ENCODE data around the gene WDFY3.
"Not testable (repeated sequence)": the region's sequence is repeated elsewhere in the genome, so short reads cannot be mapped to it uniquely, and the experiment has no call there.

WDFY3 gene

DNA sequence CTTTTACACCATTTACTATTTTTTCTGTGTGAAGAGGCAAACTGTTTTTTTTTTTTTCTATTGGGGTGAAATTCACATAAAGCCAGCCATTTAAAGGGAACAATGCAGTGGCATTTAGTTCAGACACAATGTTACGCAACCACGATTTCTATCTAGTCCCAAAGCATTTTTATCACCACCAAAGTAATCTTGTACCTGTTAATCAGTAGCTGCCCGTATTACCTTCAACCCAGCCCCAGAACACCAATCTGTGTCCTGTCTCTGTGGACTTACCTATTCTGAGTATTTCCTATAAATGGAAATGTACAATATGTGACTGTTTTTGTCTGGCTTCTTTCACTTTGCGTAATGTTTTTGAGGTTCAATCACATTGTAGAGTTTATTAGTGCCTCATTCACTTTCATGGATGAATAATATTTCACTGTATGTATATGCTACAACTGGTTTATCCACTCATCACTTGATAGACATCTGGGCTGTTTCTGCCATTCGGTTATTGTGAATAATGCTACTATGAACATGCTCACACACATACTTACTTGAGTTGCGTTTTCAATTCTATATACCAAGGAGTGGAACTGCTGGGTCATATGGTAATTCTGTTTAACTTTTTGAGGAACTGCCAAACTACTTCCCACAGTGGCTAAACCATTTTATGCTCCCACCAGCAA is 267.4 kb downstream of the WDFY3 start:
- no peak for DNase-seq

DNA sequence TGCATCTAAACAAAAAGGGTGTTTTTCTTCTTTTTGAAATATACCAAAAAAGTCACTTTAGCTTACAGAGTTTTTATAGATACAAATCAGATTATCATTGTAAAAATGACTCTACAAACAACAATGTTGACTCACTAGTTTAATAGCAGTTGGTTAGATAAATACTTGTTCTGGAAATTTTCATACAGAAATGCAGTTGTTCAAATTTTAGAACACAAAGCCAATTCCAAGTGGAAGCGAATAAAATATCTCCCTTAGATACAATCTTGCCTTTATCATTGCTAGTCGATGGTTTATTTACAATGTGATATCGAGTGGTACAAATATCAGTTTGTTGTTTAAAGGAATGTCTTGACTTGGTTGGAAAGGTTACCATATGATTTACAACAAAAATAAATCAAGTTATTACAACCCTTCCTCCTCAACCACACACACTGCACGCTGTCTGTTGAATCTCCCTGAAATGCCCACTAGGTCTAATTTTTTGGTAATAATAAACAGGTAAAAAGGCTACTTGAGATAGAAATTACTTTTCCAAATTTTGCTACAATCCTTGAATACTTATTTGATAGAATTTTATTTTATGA is 268.8 kb downstream of the WDFY3 start:
- DNase-seq: no peak

DNA sequence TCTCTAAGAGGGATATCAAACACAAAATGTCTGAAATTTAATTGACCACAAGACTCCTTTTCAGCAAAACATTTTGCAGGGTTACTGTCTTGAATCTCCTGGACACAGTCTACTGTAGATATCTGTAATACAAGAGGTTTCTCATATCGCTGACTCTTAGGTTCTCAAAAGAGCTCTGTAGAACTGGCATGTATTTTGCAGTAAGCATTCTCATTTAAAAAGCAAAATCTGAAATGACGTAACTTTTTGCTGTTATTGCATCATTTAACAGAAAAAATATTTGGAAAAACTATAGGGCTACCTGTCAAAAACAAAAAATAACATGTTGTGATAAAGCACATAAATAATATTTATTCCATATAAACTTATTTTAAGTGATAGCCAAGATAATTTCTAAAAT is 269.3 kb downstream of the WDFY3 start:
- no peak for DNase-seq

DNA sequence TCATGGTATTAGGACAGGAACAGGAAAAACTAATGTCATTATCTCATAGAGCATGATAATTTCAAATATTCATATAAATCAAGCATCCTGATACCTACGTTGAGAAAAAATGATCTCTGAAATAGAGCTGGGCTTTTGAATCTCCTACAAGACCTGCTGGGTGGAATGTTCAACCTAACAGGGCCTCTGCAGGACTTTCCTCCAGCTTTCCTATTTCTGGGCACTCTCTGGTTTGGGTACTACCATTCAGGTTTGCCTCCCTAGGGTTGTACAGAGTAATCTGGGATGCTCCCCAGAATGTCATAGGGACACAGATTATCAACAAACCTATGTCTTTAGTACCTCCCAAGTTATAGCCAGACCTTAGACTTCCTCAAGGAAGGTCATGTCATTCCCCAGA is 274.7 kb downstream of the WDFY3 start:
- DNase-seq: no peak

DNA sequence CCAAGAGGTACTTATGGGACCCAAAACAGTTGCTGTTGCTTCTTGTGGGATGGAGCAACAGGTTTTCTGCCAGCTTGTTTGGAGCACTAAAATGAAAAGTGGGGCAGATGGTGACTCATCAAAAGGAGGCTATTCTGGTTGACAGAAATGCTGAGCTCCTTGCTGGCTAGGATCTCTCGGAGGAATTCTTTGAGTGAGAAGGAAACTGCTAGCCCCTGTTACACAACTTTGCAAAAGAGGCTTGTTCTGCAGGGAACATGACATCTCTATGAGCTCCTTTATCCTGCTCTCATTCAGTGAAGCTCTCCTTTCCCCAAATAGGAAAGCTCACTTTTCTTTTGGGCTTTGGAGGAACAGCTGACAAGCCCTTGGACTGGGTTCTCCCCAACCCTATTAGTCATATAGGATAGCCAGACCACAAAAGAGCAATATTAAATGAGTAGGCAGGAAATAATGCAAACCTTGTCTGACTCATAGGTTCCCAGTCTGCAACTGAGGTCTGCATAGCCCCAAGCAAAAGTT is 275.3 kb downstream of the WDFY3 start:
- DNase-seq: no peak

DNA sequence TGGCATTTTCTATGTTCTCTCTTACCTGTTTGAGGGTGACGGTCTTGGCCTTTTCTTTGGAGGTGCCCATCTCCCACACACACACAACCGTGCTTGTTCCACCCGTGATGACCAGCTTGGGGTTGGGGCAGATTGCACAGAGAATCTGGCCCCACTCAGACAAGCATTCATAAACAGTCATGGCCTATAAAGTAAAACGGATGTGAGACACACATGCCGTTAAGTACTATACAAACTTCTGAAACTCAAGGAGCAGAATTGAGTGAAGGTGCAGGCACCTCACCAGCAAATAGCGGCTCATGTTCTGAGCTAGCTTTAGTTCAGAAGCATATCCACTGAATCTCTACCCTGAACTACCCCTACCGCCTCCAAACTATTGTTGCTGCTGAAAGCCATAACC is 276.0 kb downstream of the WDFY3 start:
- DNase-seq: no peak

DNA sequence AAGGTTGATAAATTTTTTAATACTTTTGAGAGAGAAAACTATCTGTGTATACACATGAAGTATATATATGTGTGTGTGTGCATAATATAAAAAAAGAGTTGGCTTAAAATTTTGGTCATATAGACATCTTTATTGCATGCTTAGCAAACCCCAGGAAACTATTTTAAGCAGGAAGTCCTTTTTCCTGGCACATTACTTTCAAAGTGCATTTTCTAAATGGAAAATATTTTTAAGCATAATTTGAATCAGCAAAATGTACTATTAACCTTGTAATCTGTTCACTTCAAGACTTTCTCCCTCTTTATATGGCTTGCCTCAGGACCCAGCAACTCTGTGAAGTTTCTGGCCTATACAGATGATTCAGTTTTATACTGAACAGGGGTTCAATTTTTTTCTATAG is 277.3 kb downstream of the WDFY3 start:
- DNase-seq: no peak

DNA sequence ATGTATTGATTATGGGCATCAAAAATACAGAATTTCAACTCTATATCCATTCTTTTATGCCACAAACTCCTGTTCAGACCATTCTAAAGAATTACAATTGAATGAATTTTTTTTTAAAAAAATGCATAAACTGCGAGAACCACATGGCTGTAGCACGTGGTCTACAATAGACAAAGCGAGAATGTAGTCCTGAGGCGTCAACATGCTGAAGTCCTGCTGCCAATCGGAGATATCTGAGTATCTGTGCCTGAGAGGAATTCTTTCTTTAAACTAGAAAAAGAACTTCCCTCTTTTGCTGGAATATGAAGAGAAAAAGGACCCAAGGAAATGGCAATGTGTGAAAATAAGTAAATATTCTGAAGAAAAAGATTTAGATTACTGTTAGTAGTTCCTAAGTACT is 277.9 kb downstream of the WDFY3 start:
- DNase-seq: no peak

DNA sequence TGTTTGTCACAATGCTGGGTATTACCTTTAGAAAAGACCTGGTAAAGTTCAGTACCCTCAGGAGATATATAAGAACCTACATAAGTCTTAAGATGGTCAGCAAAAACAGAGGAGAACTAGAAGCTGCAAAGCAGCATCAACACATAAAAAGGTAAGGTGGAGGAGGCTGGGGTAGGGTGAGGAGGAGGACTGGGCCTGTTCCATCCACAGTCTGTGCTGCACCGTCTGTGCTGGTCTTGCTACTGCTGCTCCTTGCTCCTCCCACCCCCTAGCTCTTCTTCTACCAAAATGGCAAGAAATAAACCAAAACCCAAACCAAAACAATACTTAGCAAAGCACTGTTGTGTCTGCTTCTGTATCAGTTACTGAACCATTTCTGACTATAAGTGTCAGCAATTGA is 281.4 kb downstream of the WDFY3 start:
- DNase-seq: no peak

DNA sequence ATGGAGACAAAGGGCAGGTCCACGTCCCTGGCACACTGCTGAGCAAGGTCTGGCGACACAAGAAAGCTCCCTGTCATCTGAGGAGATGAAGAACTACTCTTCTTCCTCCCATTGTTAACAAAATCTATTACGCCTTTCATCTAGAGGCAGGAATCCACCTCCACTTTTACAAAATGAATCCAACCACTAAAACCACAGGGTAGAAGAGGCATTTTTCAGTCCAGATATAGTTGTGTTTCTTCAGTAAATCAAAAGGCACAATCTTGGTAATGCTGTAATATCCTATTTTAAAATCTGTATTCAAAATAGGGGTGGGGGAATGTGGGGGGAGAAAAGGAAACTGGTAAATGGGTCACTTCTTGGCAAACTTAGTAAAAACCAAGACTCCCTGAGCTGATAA is 282.1 kb downstream of the WDFY3 start:
- DNase-seq: no peak

DNA sequence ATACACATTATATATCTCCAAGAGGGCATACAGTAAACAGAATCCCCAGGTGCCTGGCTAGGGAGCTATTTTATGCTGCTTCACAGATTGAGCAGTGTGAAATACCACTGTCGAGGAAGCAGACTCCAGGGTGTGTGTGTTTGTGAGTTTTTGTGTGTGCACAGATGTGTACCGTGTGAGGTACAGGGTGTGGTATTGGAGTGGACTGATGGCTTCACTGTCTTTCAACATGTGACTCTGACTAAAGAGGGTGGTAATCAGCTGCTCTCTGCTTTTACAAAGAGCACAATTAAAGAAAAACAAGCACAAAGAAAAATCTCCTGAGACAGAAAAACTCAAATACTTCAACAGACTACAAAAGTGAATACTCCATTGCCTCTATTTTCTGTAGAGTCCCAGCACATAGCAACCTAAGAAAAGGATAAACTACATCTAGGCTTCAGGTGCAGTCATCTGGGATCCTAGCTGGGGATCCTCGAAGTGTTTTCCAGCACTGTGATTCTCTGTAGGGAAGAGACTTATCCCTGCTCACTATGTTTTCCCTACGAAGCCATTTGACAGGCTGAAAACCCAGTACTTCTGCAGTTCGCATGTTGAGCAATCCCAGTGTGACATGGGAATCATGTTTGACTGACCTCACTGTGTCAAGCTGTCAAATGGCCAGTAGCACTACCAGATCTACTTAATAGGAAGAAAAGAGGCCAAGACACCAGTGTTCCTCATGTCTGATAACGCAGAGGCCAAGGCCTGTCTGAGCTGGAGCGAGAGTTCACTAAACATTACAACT is 283.2 kb downstream of the WDFY3 start:
- no peak for DNase-seq

DNA sequence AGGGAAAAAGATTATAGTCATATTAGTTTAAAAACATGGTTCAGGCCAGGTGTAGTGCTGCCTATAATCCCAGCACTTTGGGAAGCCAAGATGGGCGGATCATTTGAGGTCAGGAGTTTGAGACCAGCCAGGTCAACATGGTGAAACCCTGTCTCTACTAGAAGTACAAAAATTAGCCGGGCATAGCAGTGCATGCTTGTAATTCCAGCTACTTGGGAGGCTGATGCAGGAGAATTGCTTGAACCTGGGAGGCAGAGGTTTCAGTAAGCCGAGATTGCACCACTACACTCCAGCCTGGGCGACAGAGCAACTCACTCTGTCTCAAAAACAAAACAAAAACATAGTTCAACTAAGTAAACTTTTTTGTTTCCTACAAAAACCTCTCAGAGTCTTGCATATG is 283.8 kb downstream of the WDFY3 start:
- DNase-seq: not testable (repeated sequence)

DNA sequence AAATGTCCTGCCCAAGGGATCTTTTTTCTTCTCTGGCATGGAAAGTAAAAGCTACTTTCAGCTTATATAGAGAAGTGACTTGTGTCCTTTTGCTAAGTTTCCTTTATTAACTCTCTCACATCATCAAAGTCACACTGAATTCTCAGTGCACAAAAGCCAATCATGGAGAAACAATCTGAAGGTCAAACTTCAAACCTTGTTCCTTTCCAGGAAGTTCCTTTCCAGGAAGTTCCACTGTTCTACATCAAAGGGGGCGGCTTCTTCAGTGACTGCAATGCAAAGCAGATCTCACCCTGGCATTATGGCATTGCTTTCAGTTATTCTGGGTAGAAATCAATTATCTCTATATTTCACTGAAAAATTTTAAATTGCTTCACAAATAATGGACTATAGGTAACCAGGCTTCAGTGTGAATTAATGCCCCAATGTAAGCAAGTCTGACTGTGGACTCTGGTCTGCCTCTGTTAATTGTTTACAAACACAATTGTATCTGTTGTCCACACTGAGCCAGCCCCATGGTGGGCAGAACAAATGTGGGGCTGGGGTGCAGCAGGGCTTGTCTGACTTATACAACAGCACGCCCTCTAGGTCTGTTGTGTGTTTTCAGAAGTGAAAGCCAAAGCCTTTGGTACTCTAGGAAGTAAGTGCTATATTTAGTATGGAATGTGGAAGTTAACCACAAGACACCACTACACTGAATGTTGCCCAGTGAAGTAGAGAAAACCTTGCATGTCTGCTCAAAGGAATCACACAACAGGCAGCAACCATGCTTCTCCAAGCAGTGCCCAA is 284.8 kb downstream of the WDFY3 start:
- DNase-seq: no peak

DNA sequence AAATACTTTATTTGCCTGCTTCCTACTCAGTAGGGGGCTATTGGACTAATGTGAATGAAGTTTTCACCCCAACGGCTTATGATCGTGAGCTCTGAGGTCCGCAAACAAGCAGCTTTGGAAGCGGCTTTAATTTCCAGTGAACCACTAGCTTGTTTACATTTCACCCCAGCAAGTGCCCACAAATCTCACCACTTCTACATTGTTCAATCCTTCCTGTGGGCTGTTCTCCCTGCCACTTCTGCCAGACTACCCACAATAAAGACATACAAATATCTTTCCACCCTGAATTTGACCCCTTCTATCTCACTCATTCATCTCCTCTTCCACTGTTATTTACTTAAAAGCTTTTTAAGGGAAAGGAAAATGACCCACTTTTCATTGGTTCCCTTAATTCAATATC is 285.5 kb downstream of the WDFY3 start:
- no peak for DNase-seq

DNA sequence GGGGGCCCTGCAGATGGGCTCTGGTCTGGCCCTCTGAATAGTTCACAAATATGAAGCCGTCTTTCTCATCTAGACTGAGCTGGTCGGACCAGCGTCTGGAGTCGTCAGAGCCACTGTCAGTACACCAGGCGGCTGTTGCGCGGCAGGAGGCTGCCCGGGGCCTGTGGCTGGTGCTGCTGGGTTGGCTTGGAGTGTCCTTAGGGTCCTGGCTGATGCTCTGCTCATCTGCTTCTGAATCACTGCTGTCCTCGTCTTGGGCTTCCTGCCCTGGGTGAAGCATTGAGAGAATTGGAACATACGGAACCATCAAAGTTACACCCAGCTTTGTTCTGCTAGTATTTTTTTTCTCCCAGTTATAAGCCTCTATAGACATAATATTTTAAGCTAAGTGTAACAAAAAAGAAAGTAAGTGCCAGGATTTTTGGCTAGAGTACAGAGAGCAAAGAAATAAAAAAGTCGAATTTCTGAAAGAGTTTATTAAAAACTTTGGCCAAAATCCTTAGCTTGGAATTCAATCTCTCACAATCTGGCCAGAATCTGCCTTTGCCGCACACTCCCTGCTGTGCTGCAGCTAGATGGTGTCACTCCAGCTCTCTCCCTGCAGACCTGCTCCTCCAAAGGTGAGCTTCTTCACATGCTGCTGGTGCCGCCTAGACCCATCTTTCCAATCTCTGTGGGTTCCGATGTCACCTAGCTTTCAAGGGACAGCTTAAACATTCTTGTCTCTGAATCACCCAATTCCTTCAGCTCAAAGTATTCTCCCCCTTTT is 287.3 kb downstream of the WDFY3 start:
- no peak for DNase-seq

DNA sequence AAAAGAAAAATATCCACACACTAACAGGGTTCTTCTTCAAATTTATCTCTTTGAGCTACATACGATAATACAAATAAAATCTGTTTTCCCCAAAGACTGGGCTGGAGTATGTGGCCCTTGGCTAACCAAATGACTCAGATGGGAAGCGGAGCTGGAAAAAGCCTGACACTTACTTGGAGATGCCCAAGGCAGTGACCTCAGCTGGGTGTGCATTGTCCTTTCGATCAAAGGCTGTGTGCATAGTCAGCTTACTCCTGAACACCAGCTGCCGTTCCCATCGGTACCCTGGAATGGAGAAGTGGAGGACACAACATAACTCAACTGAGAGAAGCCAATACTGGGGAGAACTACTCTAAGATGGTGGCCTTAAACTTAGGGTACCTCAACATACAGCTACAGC is 288.5 kb downstream of the WDFY3 start:
- DNase-seq: no peak

DNA sequence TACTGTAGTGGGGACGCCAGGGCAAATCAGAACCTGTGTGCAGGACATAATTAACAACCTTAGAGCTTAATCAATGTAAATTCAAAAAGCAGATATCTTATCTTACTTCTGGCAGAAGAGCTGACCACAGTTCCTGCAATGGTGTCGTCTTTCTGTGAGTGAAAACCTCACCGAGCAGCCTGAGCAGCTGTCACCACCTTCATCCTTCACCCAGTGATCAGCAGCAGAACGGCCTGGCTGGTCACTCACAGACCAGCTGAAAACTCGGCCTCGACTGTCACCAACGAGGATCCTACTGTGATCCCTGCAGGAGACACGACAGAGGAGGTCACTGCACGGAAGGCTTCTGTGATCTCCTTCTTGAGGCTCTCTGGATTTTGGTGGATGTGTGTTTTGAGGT is 289.4 kb downstream of the WDFY3 start:
- DNase-seq: no peak

DNA sequence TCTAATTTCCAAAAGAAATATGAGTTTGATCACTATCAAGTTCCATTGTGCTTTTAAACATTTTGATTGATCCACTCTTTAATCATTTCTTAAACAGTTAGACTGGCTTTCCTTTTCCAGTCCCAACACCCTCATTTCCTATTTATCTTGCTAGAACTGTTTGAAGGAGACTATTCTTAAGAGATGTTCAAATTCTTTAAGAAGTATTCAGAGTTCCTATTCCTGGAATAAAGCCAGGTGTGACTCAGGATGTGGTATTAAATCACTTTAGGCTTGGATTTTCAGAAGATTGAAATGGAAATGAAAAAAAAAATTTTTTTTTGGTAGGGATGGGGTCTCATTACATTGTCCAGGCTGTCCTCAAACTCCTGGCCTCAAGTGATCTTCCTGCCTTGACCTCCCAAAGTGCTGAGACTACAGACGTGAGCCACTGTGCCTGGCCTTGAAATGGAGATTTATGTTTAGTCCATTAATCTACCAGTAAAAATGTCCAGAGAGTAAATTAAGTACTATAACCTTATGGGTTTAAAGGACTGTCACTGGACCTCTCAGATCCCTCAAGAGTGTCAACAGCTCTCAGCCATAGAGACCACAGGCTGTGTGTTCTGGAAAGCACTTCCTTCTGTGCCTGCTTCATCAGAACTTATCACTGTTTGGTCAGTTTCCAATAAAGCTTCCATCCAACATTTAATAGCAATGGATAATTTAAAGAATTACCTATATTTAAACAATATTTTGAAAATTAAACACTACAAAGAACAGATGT is 292.8 kb downstream of the WDFY3 start:
- no peak for DNase-seq

DNA sequence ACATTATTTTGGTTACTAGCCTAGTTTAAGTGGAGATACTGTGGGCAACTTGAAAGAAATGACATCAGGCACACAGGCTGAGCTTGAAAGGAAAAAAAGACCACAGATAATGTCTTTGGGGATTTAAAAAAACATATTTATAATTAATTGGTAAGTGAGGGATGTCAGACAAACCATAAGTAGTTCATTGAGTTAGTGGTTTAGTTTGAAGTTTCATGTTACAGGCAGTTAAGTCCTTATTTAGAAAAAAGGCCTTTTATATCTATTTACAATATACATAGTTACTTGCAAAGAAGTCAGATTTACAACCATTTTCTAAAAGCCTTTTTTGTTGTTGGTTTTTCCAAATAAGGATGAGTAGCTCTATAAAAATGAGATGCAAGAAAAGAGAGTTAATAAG is 294.3 kb downstream of the WDFY3 start:
- no peak for DNase-seq

DNA sequence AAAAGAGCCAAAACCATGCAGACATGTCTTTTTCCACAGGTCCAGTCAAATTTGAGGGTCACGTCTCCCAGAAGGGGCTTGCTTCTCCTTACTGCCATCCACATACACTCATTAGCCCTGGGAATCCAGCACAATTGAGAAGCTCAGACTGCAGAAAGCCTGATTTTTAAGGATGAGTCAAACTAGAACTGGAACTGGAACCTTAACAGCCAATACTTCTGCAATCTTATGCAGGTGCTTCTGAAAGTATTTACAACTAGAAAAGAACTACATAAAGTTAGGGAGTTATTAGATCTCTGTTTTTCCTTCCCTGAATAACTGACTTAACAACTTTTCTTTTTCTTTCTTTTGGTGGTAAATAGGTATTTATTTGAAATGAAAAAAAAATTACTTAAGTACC is 297.3 kb downstream of the WDFY3 start:
- DNase-seq: no peak

DNA sequence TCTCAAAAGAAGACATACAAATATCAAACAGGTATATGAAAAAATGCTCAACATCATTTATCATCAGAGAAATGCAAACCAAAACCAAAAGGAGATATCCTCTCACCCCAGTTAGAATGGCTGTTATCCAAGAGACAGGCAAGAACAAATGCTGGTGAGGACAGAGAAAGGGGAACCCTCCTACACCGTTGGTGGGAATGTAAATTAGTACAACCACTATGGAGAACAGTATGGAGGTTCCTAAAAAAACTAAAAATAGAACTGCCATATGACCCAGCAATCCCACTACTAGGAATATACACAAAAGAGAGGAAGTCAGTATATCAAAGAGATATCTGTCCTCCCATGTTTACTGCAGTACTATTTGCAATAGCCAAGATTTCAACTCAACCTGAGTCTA is 300.1 kb downstream of the WDFY3 start:
- no peak for DNase-seq

DNA sequence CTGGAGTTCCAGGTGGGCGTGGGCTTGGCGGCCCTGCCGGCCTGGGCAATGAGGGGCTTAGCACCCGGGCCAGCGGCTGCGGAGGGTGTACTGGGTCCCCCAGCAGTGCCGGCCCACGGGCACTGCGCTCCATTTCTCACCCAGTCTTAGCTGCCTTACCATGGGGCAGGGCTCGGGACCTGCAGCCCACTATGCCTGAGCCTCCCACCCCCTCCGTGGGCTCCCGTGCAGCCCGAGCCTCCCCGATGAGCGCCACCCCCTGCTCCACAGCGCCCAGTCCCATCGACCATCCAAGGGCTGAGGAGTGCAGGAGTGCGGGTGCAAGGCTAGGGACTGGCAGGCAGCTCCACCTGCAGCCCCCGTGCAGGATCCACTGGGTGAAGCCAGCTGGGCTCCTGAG is 301.7 kb downstream of the WDFY3 start:
- DNase-seq: not testable (repeated sequence)

All from DMS153 (cell line).